ENCODE data around the gene PROSER2.

The PROSER2 gene

DNA sequence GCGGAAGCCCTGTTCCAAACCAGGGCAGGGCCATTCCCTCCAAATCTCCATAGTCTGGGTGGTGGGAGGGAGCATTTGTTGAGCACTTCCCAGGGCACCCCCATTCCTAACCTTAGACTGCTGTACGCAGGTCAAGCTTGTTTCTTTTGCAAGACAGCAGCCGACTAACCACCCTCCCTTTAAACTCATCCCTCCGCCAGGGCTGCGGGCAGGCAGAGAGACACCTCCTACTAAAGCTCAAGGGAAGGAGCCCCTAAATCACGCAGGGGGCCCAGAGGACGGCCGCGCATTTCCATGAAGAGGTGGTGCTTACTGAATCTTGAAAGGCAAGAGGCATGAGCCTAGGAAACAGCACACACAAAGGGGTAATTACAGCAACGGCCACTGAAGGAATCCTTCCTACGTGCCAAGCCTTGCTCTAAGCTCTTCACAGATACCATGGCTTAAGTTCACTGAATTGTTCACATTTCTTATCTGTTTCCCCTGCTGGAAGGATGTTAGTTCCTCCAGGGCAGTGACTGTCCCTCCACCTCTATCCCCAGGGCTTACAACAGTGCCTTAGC is 90.0 kb downstream of the PROSER2 start:
- DNase-seq: no peak

DNA sequence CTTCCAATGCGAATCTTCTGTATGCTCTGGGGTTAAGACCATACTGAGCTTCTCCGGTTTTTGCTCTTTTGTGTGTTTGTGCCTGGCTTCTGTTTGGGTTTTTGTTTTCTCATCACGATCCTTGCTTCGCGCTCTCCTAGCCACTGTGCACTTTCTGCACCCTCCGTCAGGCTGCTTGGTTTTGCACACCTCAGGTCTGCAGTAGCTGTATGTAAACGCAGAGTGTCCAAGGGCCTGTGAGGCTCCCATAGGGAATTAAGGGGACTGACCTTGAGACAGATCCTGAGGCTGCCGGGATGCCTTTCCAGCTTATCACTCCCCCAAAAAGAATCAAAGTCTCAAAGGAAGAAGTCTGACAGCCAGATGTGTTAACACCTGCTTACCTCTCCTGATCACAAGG is 95.2 kb downstream of the PROSER2 start:
- DNase-seq: no peak

DNA sequence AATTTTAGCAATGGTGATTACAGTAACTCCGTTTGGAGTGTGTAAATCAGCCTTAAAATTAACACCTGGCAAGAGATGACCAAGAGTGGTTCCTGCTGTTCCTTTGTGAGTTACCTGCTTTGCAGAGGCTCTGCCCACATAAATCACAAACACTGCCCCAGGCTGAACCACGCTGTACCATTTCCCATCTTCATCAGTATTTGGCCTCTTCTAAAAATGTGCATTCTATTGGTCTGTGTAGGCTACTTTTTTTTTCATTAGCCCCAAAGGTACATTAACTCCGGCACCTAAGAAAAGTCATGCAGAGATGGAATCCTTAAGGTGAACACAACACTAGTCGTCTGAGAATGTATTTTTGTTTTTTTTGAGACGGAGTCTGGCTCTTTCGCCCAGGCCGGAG is 96.1 kb downstream of the PROSER2 start:
- no peak for DNase-seq
